ENCODE measurements around the gene PTAFR.

PTAFR gene

DNA sequence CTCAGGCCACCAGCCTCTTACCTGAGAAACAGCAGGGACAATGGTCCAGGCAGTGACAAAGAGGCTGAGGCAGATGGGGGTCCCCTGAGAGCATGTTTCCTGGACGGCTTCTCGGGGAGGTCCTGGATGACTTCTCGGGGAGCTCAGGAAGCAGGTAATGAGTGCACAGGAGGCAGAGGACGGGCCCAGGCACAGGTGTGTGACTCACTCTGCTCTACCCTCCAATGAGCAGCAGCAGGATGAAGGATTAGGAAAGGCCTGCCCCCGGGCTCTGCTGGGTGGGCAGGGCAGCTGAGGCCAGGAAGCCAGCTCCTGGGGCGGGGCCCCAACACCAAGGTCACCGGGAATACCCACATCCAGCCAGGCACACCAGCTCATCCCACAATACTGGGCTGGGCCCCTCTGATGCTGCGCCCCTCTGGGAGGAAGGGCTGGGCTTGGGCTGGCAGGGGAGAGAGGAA is 17.2 kb upstream of the PTAFR start:
- H3K4me1 ChIP-seq (ENCODE audit: insufficient read depth, low read length), result no peaks in the 10 kb centered on the region
- no peaks in the 10 kb centered on the region for H3K27me3 ChIP-seq (ENCODE audit: insufficient read depth, low read length)
- H3K9me3 ChIP-seq (ENCODE audit: low read length), result no peaks in the 10 kb centered on the region
- no peak overlapping the region for H2AFZ ChIP-seq (ENCODE audit: low read depth, low read length)
- H3K4me3 ChIP-seq (ENCODE audit: low read length), result no peak overlapping the region
- peaks cover 4% of the 10 kb centered on the region for H3K36me3 ChIP-seq (ENCODE audit: insufficient read depth, low read length)

DNA sequence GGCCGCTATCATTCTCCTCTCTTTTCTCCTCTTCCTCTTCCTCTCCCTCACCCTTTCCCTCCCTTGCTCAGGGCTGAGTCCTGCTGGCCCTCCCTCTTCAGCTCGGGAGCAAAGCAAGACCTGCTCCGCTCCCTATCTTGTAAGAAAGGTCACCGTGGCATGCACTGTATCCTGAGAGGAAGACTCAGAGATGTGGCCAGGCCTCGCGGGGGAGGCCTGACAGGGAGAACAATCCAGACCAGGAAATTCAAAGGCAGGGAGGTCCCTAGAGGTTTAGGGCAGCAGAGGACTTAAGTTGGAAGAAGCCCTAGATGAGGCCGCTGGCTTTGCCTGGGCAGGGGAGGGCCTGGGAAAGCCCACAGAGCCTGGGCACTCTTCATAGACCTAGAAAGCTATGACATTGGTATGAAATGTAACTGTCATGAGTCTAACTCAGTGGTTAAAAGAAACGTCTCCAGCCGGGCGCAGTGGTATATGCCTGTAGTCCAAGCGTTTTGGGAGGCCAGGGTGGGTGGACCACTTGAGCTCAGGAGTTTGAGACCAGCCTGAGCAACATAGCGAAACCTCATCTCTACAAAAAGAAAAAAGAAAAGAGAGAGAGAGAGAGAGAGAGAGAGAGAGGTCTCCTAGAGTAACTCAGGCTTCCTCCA is 14.6 kb upstream of the PTAFR start:
- Histone ChIP-seq H3K27me3 (ENCODE audit: insufficient read depth, low read length) (no peaks in the 10 kb centered on the region), H3K4me1 (ENCODE audit: insufficient read depth, low read length) (no peaks in the 10 kb centered on the region), H3K36me3 (ENCODE audit: insufficient read depth, low read length) (no peaks in the 10 kb centered on the region), H3K9me3 (ENCODE audit: low read length) (no peaks in the 10 kb centered on the region), H3K4me3 (ENCODE audit: low read length) (no peak overlapping the region), H2AFZ (ENCODE audit: low read depth, low read length) (no peak overlapping the region)

DNA sequence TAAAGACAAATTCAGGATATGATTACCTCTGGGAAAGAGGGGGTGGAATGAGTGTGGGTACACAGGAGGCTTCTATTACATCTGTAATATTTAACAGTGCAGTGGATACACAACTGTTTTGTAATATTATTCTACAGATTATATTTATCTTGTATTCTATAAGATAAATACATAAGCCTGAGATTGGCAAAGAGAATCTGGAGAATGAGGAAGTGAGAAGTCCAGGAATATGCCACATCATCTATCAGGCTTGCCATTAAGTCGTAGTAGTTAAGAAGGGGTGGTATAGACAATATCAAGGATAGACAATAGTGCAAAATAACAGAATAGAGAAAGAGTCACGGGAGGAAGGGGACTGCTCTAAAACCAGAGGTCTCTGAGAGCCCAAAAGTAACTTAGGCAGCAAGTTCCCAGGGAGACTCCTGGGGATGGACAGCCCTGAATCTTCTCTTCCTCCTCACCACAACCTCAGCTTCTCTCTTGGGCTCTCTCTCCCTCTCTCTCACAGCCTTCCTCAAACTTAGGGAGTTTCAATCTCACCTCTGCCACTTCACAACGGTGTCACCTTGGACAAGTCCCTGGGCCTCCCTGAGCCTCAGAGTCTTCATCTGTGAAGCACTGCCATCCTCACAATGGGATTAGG is 14.0 kb upstream of the PTAFR start:
- H3K4me3 ChIP-seq (ENCODE audit: low read length), result no peak overlapping the region
- no peaks in the 10 kb centered on the region for H3K9me3 ChIP-seq (ENCODE audit: low read length)
- H3K27me3 ChIP-seq (ENCODE audit: insufficient read depth, low read length), result no peaks in the 10 kb centered on the region
- no peak overlapping the region for H2AFZ ChIP-seq (ENCODE audit: low read depth, low read length)
- H3K4me1 ChIP-seq (ENCODE audit: insufficient read depth, low read length), result no peaks in the 10 kb centered on the region
- H3K36me3 ChIP-seq (ENCODE audit: insufficient read depth, low read length), result no peaks in the 10 kb centered on the region

DNA sequence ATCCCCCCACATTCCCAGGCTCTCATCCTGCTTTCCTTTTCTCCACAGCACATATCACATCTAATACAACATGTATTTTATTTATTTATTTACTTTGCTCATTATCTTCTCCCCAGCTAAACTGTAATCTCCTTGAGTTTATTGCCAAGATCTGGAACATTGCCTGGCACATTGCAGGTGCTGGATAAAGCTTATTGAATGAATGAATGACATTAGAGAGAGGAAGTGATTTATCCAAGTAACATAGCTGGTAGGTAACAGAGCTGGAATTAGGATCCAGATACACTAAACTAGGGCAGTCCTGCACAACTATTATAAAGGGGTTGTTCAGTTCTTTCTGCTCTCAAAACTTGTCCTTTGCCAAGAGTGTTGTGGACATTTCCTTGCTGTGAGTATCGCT is 8.6 kb upstream of the PTAFR start:
- Histone ChIP-seq H3K4me1 (ENCODE audit: insufficient read depth, low read length) (no peaks in the 10 kb centered on the region), H2AFZ (ENCODE audit: low read depth, low read length) (no peak overlapping the region), H3K9me3 (ENCODE audit: low read length) (no peaks in the 10 kb centered on the region), H3K4me3 (ENCODE audit: low read length) (no peak overlapping the region), H3K36me3 (ENCODE audit: insufficient read depth, low read length) (no peaks in the 10 kb centered on the region), H3K27me3 (ENCODE audit: insufficient read depth, low read length) (no peaks in the 10 kb centered on the region)

DNA sequence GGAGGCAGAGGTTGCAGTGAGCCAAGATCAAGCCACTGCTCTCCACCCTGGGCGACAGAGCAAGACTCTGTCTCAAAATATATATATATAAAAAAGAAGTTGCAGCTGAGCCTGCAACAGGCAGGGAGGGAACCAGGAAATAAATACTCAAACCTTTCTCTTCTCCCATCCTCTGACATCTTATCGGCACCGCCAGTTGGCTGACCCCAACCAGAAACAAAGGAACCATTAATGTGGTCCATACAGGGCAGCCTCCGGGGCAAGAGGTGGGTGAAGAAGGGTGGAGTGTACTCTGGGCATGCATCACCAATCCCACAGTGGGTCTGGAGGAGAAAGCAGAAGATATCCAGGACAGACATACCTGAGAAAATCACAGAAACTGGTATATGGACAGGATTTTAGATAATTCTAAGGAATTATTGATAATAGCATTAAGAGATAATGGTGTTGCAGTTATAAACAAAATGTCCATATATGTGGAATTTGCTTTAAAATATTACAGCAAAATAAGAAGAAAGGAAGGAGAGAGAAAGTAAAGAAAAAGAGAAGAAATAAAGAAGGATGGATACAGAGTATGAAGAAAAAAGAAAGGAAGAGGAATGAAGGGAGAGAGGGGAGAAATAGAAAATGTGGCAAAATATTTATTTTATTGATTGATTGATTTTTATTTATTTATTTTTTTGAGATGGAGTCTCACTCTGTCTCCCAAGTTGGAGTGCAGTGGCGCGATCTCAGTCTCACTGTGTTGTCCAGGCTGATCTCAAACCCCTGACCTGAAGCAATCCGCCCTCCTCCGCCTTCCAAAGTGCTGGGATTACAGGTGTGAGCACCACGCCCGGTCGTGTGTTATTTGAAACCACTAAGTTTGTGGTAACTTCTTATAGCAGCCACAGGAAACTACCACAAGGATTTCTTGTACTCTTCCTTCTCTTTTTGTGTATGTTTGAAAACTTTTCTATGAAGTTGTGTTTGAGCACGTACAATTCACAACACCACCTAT is 4.1 kb upstream of the PTAFR start:
- no peaks in the 10 kb centered on the region for H3K9me3 ChIP-seq (ENCODE audit: low read length)
- H3K36me3 ChIP-seq (ENCODE audit: insufficient read depth, low read length), result no peaks in the 10 kb centered on the region

DNA sequence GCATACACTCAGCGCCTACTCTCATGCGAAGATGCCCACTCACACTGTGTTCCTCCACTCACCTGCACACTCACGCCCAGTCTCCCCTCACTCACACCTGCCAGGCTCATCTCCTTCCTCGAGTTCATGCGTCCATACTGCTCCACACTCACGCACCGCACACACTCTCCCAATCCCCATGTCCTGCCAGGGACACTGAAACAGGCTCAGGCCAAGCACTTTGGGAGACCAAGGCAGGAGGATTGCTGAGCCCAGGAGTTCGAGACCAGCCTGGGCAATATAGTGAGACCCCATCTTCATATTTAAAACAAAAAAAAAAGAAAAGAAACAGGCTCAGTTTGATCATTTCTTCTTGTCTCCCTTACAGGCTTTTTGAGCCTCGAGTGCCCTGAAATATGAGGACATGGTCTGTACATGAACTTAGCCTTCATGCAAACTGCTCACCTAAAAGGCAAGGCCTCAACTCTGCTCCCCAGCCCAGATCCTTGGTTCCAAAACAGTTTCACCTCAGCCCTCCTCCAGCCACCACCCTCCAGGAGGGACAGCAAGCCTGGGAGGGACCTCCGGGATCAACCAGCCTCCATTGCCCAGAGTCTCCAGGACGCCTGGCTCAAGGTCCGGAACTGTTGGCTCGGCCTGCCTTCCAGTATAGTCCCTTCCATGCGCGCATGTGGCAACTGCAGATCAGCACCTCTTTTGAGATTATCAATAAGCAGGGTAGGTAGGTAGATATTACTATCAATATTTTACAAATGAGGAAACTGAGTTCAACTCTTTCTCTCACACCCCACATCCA is 2.4 kb upstream of the PTAFR start:
- Histone ChIP-seq H3K9me3 (ENCODE audit: low read length) (no peaks in the 10 kb centered on the region), H2AFZ (ENCODE audit: low read depth, low read length) (no peak overlapping the region), H3K4me3 (ENCODE audit: low read length) (no peak overlapping the region), H3K27me3 (ENCODE audit: insufficient read depth, low read length) (peaks cover 8% of the 10 kb centered on the region), H3K36me3 (ENCODE audit: insufficient read depth, low read length) (no peaks in the 10 kb centered on the region), H3K4me1 (ENCODE audit: insufficient read depth, low read length) (peaks cover under 1% of the 10 kb centered on the region)

More for the DNA sequence above, 4.1 kb upstream of the PTAFR start:
- H3K27me3 ChIP-seq (ENCODE audit: insufficient read depth, low read length), result peaks cover 8% of the 10 kb centered on the region
- H3K4me3 ChIP-seq (ENCODE audit: low read length), result no peak overlapping the region
- no peak overlapping the region for H2AFZ ChIP-seq (ENCODE audit: low read depth, low read length)
- no peaks in the 10 kb centered on the region for H3K4me1 ChIP-seq (ENCODE audit: insufficient read depth, low read length)

DNA sequence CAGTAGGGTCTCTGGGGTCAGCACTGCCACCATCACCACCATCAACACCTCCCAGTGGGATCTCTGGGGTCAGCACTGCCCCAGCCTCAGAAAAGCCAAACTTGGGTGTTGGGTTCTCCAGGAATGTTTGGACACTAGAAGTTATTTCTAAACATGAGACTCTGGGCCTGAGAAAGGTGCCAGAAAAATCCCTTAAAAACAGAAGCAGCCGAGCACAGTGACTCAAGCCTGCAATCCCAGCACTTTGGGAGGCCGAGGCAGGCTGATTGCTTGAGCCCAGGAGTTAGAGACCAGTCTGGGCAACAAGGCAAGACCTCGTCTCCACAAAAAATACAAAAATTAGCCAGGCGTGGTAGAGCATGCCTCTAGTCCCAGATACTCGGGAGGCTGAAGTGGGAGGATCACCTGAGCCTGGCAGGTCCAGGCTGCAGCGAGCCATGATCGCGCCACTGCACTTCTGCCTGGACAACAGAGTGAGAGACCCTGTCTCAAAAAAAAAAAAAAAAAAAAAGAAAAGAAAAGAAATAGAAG is 470 bp downstream of the PTAFR start:
- H3K27me3 ChIP-seq (ENCODE audit: insufficient read depth, low read length), result peaks cover 8% of the 10 kb centered on the region
- no peak overlapping the region for H2AFZ ChIP-seq (ENCODE audit: low read depth, low read length)
- no peaks in the 10 kb centered on the region for H3K9me3 ChIP-seq (ENCODE audit: low read length)
- no peaks in the 10 kb centered on the region for H3K36me3 ChIP-seq (ENCODE audit: insufficient read depth, low read length)
- peaks cover 10% of the 10 kb centered on the region for H3K4me1 ChIP-seq (ENCODE audit: insufficient read depth, low read length)
- no peak overlapping the region for H3K4me3 ChIP-seq (ENCODE audit: low read length)

DNA sequence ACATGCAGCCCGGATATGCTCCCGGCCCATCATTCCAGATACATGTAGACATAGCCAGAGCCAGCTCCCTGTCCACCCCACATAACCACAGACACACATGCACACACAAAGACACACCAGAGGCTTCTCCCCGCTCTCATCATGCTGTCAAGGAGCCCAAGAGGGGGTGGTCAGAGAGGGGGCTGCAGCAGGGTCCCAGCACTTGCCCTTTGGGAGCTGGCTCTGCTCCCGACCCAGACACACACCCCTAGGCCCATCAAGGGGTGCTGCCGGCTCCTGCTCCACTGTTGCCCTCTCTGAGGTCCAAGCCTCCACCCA is 2.6 kb downstream of the PTAFR start:
- H2AFZ ChIP-seq (ENCODE audit: low read depth, low read length), result no peak overlapping the region
- H3K36me3 ChIP-seq (ENCODE audit: insufficient read depth, low read length), result no peaks in the 10 kb centered on the region
- peaks cover 8% of the 10 kb centered on the region for H3K27me3 ChIP-seq (ENCODE audit: insufficient read depth, low read length)
- H3K4me1 ChIP-seq (ENCODE audit: insufficient read depth, low read length), result peaks cover 10% of the 10 kb centered on the region
- no peak overlapping the region for H3K4me3 ChIP-seq (ENCODE audit: low read length)
- no peaks in the 10 kb centered on the region for H3K9me3 ChIP-seq (ENCODE audit: low read length)

DNA sequence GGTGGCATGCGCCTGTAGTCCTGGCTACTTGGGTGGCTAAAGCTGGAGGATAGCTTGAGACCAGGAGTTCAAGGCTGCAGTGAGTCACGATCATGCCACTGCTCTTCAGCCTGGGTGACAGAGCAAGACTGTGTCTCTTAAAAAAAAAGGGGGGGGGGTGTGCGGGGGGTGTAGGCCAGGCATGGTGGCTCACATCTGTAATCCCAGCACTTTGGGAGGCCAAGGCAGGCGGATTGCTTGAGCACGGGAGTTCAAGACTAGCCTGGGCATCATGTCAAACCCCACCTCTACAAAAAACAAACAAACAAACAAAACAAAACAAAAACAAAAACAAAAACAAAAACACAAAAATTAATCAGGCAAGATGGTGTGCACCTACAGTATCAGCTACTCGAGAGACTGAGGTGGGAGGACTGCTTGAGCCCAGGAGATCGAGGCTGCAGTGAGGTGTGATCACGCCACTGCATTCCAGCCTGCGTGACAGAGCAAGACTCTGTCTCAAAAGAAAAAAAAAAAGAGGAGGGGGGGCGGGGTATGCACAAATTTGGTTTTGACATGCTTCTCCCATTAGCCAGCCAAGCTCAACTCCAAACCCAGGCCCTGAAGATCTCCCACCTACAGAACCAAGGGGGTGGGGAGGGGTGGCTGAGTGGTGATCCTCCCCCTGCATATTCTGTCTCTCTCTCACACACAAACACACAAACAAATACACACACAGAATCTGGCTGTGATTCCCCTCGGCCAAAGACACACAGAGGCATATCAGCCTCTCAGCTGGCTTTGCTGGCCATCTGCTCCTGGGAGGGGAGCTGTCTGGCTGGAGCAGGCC is 3.1 kb downstream of the PTAFR start:
- no peak overlapping the region for H2AFZ ChIP-seq (ENCODE audit: low read depth, low read length)
- H3K36me3 ChIP-seq (ENCODE audit: insufficient read depth, low read length), result no peaks in the 10 kb centered on the region
- no peak overlapping the region for H3K4me3 ChIP-seq (ENCODE audit: low read length)
- no peaks in the 10 kb centered on the region for H3K9me3 ChIP-seq (ENCODE audit: low read length)
- peaks cover 10% of the 10 kb centered on the region for H3K4me1 ChIP-seq (ENCODE audit: insufficient read depth, low read length)
- peaks cover 8% of the 10 kb centered on the region for H3K27me3 ChIP-seq (ENCODE audit: insufficient read depth, low read length)

DNA sequence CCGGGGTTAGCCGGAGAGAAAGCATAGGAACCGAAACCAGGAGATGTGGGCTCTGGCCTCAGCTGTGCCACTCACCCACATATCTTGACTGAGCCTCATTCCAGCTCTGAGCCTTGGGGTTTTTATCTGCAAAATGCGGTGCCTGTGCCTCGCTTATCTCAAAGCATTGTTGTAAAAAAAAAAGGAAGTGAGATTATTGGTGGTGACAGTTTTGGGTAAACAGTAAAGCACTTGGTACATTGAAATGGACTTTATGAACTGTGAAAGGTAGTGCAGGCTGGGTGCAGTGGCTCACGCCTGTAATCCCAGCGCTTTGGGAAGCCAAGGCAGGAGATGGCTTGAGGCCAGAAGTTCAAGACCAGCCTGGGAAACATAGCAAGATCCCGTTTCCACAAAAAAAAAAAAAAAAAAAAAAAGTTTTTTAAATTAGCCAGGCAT is 3.8 kb downstream of the PTAFR start:
- peaks cover 6% of the 10 kb centered on the region for H3K27me3 ChIP-seq (ENCODE audit: insufficient read depth, low read length)
- no peak overlapping the region for H3K4me3 ChIP-seq (ENCODE audit: low read length)

DNA sequence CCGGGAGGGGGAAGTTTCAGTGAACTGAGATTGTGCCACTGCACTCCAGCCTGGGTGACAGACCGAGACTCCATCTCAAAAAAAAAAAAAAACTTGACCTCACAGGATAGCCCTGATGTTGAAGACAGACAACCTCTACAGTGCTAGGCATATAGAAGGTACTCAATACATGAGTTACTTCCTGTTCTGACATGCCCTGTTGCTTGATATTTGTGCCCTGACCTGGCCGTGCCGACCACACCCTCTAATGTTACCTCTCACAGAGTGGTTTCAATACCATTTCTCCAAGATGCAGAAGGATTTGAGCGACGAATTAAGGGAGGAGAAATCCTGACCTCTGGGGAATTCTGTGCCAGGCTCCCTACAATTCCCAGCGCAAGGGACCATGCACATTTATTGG is 5.2 kb downstream of the PTAFR start:
- Histone ChIP-seq H3K4me1 (ENCODE audit: insufficient read depth, low read length) (peaks cover 10% of the 10 kb centered on the region), H3K9me3 (ENCODE audit: low read length) (no peaks in the 10 kb centered on the region), H3K36me3 (ENCODE audit: insufficient read depth, low read length) (no peaks in the 10 kb centered on the region), H3K27me3 (ENCODE audit: insufficient read depth, low read length) (no peaks in the 10 kb centered on the region), H2AFZ (ENCODE audit: low read depth, low read length) (no peak overlapping the region), H3K4me3 (ENCODE audit: low read length) (no peak overlapping the region)

More for the DNA sequence above, 3.8 kb downstream of the PTAFR start:
- Histone ChIP-seq H3K9me3 (ENCODE audit: low read length) (no peaks in the 10 kb centered on the region), H2AFZ (ENCODE audit: low read depth, low read length) (no peak overlapping the region), H3K36me3 (ENCODE audit: insufficient read depth, low read length) (no peaks in the 10 kb centered on the region), H3K4me1 (ENCODE audit: insufficient read depth, low read length) (peaks cover 10% of the 10 kb centered on the region)

Measured in neuron (in vitro differentiated cells).